ENCODE results near the gene SP8.

Gene SP8

DNA sequence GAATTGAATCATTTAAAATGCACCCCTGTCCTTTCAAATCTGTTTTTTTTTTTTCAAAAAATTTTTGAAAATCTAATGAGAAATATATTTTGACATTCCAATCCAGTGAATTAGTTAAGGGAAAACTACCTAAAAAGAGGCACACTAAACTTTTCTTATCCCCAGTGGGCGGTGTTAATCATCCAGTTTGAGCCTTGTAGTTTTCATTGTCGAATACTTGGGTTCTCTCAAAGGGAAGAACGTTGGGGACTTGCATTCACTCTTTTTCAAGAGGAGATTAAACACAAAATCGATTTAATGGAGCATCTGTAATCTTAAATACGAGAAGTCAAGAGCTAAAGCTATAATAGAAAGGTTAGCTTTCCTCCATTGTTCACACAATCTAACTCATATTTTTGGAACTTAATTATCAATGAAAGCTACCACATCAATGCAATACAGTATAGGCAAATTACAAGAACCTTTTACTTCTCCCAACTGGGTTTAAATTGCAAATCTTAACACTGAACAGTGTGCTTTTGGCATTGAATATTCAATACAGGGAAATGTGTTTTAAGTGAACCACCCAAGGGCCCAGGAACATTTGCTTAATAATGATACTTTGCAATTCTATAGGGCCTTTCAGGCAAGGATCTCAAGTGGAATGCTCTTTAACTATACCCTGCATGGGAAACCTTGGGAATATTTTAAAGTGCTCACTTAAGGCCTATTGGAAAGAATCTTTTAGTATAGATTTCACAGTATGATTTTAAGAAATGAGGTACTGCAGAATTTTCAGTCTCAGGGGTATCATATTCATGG is 13.1 kb upstream of the SP8 start:
- H3K27me3 Mint-ChIP-seq = peaks cover 46% of the 10 kb centered on the region
- peaks cover 12% of the 10 kb centered on the region for H3K4me1 Mint-ChIP-seq
- no peak for DNase-seq (ENCODE audit: low spot score in 2 of 2)

DNA sequence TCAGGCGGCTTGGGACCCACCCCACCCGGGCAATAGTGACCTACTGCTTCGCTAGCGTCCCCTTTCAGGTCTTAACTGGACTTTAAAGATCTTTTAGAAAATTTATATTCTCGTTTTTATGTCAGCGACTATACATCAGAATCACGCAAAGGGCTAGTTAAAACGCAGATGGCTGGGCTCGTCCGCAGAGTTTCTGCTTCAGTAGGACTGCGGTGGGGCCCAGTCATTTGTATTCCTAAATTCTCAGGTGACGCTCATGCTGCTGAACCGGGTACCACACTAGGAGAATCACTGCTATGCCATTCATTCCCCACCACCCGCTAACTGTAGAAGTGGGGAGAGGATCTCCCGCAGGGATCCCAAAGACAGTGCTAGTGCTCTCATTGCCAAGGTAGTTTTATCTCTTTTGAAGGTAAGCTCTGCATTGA is 12.0 kb upstream of the SP8 start:
- ATAC-seq (replicated peaks; ENCODE audit: extremely low read depth, poor library complexity, severe bottlenecking) (no peak), DNase-seq (ENCODE audit: low spot score in 2 of 2) (no peak)
- Mint-ChIP-seq H3K4me1 (peaks cover 12% of the 10 kb centered on the region), H3K27ac (ENCODE audit: low read depth) (no peak overlapping the region), H3K4me3 (peak overlapping the region; percentile 67), H3K36me3 (ENCODE audit: insufficient read depth) (peaks cover 2% of the 10 kb centered on the region), H3K27me3 (peaks cover 57% of the 10 kb centered on the region), H3K9me3 (no peaks in the 10 kb centered on the region)

More for the DNA sequence above, 13.1 kb upstream of the SP8 start:
- no peak overlapping the region for H3K27ac Mint-ChIP-seq (ENCODE audit: low read depth)
- no peaks in the 10 kb centered on the region for H3K9me3 Mint-ChIP-seq
- H3K4me3 Mint-ChIP-seq = no peak overlapping the region
- H3K36me3 Mint-ChIP-seq (ENCODE audit: insufficient read depth) = no peaks in the 10 kb centered on the region
- no peak for ATAC-seq (replicated peaks; ENCODE audit: extremely low read depth, poor library complexity, severe bottlenecking)

DNA sequence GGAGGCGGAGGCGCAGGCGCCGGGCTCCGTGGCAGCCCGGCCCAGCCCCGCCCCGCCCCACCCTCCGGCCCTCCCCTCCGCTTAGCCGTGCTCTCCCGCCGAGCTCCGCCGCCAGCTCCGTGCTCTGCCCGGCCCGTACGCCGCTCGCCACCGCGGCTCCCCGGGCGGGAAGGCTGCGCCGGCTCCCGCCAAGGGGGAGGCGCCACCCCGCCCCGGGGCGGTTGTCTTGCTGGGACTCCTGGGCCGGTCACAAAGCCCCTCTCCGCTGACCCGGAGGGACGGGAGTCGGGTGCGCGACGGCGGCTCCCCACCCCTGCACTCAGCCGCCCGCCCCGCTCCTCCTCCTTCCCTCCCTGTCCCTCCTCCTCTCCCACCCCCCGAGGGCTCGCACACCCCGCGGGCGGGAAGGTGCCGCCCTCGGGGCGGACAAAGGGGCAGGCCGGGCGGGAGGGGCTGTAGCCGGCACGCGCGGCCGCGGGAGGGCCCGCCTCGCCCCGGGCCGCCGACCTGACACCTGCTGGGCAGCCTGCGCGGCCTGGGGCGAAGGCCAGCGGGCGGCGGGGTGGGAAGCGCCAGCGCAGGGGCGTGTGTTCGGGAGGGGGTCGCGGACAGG is 11.5 kb upstream of the SP8 start:
- peak; percentile 49 for ATAC-seq (replicated peaks; ENCODE audit: extremely low read depth, poor library complexity, severe bottlenecking)
- peaks cover 62% of the 10 kb centered on the region for H3K27me3 Mint-ChIP-seq

DNA sequence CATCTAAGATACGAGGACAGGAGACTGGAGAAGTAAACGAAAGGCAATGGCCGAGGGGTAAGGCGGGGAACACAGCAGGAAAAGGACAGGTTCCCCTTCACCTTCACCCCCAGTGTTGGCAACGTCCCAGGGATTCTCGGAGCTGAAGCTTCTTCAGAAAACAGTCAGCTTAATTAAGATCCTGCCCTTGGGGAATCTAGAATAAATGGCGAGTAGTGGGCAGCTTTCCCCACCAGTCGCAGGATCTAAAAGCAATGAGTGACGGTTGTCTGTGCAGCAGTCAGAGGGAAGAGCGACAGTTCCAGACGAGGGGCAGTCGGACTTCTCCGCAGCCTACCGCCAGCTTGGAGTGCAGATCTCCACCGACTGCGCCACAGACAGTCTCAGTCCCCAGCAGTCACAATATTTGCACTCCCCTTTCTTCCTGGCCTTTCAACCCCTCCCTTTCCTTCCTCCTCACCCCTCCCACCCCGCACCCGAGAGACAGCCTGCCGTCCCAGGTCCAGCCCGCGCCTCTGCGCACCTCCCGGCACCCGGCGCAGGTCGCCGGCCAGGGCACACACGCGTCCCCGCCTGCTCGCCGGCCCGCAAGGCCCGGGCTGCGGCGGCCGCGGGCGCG is 10.9 kb upstream of the SP8 start:
- peaks cover 12% of the 10 kb centered on the region for H3K4me1 Mint-ChIP-seq
- ATAC-seq (replicated peaks; ENCODE audit: extremely low read depth, poor library complexity, severe bottlenecking) (peak; percentile 32), DNase-seq (ENCODE audit: low spot score in 2 of 2) (no peak)
- peaks cover 2% of the 10 kb centered on the region for H3K36me3 Mint-ChIP-seq (ENCODE audit: insufficient read depth)
- H3K27me3 Mint-ChIP-seq = peaks cover 68% of the 10 kb centered on the region
- H3K9me3 Mint-ChIP-seq = no peaks in the 10 kb centered on the region
- H3K4me3 Mint-ChIP-seq = peak overlapping the region; percentile 76
- H3K27ac Mint-ChIP-seq (ENCODE audit: low read depth) = no peak overlapping the region

More for the DNA sequence above, 11.5 kb upstream of the SP8 start:
- Mint-ChIP-seq H3K36me3 (ENCODE audit: insufficient read depth) (peaks cover 2% of the 10 kb centered on the region), H3K27ac (ENCODE audit: low read depth) (no peak overlapping the region), H3K9me3 (no peaks in the 10 kb centered on the region), H3K4me1 (peaks cover 12% of the 10 kb centered on the region), H3K4me3 (peak overlapping the region; percentile 76)
- DNase-seq (ENCODE audit: low spot score in 2 of 2) = no peak

DNA sequence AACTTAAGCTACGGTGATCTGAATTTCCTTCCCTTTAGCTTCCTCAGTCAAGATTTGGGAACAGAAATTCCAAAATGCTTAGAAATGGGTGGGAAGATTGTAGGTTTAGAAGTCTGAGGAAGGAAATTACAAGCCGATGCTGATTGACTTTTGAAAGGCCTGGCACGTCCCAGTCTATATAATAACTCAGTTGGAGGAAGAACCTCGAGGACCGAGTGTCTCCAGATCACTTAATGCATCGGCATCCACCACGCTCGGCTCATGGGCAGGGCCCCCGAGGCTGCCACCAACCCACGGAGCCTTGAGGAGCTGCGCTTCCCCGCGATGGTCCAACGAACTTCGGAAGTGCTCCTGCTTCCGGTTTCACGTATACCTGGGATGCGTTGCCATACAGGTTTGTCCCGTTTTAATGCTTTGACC is 10.4 kb upstream of the SP8 start:
- Mint-ChIP-seq H3K36me3 (ENCODE audit: insufficient read depth) (peaks cover 2% of the 10 kb centered on the region), H3K4me1 (peaks cover 12% of the 10 kb centered on the region), H3K4me3 (peak overlapping the region; percentile 76), H3K27me3 (peaks cover 73% of the 10 kb centered on the region), H3K9me3 (no peaks in the 10 kb centered on the region), H3K27ac (ENCODE audit: low read depth) (no peak overlapping the region)
- DNase-seq (ENCODE audit: low spot score in 2 of 2) (no peak), ATAC-seq (replicated peaks; ENCODE audit: extremely low read depth, poor library complexity, severe bottlenecking) (no peak)

DNA sequence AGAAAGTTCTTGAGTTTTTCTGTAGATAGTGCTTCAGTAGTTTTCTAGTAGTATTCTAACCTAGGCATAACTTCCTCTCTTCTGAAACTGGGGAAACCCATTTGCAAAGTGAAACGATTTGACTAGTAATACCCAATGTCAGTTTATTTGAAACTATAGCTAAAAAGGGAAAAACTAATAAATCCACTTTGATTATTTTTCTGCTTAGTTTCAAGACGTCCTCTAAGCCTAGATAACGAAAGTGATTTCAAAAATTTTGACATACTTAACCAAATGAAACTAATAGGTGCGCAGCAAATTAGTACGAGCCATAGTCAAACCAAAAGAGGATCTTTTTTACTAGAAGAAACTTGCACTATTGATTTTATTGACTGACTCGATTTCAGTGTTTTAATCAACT is 9.8 kb upstream of the SP8 start:
- Mint-ChIP-seq H3K36me3 (ENCODE audit: insufficient read depth) (peaks cover 2% of the 10 kb centered on the region), H3K9me3 (peaks cover 5% of the 10 kb centered on the region), H3K4me3 (no peak overlapping the region), H3K27ac (ENCODE audit: low read depth) (no peak overlapping the region), H3K27me3 (peaks cover 79% of the 10 kb centered on the region), H3K4me1 (peaks cover 12% of the 10 kb centered on the region)
- ATAC-seq (replicated peaks; ENCODE audit: extremely low read depth, poor library complexity, severe bottlenecking) (no peak), DNase-seq (ENCODE audit: low spot score in 2 of 2) (no peak)

DNA sequence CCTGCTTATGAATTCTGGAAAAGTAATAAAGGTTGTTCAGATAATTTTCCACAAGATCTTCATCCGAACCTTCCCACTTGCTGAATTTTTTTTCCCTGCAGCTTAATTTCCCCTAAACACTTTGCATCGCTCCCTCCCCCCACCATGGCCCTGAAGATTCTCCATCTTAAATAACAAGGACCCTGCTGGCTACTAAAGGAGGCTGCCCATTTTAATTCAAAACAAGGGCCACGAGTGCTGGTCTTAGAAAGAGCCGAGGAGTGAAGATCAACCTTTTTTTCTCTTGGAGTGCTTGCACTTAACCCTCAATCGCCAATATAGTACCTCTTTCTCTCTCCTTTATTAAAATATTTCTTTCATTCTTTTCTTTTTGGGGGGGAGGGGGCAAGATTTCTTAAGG is 9.2 kb upstream of the SP8 start:
- Mint-ChIP-seq H3K27me3 (peaks cover 85% of the 10 kb centered on the region), H3K36me3 (ENCODE audit: insufficient read depth) (peaks cover 2% of the 10 kb centered on the region), H3K27ac (ENCODE audit: low read depth) (no peak overlapping the region), H3K4me1 (peaks cover 12% of the 10 kb centered on the region), H3K9me3 (peaks cover 5% of the 10 kb centered on the region), H3K4me3 (no peak overlapping the region)
- ATAC-seq (replicated peaks; ENCODE audit: extremely low read depth, poor library complexity, severe bottlenecking) (no peak), DNase-seq (ENCODE audit: low spot score in 2 of 2) (no peak)

DNA sequence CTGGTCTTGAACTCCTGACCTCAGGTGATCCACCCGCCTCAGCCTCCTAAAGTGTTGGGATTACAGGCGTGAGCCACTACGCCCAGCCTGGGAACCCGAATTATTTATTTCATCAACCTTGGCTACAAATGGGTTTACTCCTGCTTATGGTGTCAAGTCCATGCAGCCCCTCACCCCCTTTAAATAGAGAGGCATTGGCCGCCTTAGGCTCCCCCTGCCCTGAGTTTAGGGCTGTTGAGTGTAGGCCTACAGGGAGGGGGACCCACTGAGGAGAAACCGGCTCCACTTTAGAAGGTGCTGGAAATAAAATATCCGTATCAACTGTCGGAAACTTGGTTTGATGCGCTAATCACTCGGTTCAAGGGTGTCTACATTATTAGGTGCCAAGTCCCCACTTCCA is 8.7 kb upstream of the SP8 start:
- H3K9me3 Mint-ChIP-seq = peaks cover 5% of the 10 kb centered on the region
- no peak overlapping the region for H3K27ac Mint-ChIP-seq (ENCODE audit: low read depth)
- no peak for ATAC-seq (replicated peaks; ENCODE audit: extremely low read depth, poor library complexity, severe bottlenecking)
- no peak for DNase-seq (ENCODE audit: low spot score in 2 of 2)
- peaks cover 90% of the 10 kb centered on the region for H3K27me3 Mint-ChIP-seq
- H3K4me3 Mint-ChIP-seq = no peak overlapping the region
- H3K4me1 Mint-ChIP-seq = peaks cover 12% of the 10 kb centered on the region
- H3K36me3 Mint-ChIP-seq (ENCODE audit: insufficient read depth) = peaks cover 2% of the 10 kb centered on the region

DNA sequence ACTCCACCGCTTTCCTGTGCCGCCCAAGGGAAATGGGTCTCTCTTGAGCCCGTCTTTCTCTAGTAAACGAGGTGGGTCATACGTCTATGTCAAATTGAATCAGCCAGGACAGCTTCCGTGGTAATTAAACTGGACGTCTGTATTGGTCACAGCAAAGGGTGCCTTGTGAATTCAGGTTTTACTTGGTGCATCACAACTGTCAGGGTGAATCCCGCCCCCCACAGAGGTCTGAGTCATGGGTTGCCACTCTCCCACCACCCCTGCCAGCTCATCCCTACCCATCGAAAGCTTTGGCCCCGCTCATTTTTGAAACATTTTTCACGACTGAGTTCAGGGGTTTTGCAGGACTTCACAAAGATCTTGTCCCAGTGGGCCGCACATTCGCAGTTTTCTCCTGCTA is 8.0 kb upstream of the SP8 start:
- ATAC-seq (replicated peaks; ENCODE audit: extremely low read depth, poor library complexity, severe bottlenecking) (no peak), DNase-seq (ENCODE audit: low spot score in 2 of 2) (no peak)
- peaks cover 12% of the 10 kb centered on the region for H3K4me1 Mint-ChIP-seq
- no peak overlapping the region for H3K4me3 Mint-ChIP-seq
- H3K27ac Mint-ChIP-seq (ENCODE audit: low read depth) = no peak overlapping the region
- peaks cover 92% of the 10 kb centered on the region for H3K27me3 Mint-ChIP-seq
- peaks cover 5% of the 10 kb centered on the region for H3K36me3 Mint-ChIP-seq (ENCODE audit: insufficient read depth)
- H3K9me3 Mint-ChIP-seq = peaks cover 5% of the 10 kb centered on the region

DNA sequence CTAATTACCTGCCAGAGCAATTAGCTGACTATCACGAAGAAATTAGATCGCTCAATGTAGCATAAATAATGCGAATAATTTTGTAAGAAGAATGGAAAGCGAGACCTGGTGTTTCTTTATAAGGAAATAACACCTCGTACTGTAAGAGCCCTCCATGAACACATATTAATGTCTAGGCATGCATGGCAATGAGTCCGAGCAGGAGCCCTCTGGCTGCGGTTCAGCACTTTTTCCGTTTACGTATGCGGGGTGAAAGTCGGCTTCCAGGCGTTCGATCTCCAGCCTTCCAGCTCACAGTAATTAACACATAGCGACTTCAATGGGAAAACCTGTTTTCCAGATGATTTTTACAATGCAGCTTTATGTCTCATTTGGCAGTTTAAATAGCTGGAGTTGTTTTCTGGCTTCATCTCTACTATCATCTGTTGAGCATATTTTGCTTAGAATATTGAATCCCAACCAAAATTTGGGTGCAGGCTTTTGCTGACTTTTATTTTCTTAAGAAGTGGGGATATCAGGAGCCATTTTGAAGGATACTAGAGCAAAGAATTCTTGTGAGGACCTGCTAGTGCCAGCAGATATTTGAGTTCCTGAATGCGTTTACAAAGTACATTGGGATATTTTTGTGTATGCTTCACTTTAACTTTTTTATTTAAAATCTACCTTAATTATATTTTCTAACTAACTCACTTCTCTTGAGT is 7.2 kb upstream of the SP8 start:
- Mint-ChIP-seq H3K36me3 (ENCODE audit: insufficient read depth) (peaks cover 5% of the 10 kb centered on the region), H3K4me3 (no peak overlapping the region), H3K27ac (ENCODE audit: low read depth) (no peak overlapping the region), H3K4me1 (peaks cover 10% of the 10 kb centered on the region), H3K9me3 (peaks cover 5% of the 10 kb centered on the region), H3K27me3 (peaks cover 92% of the 10 kb centered on the region)
- no peak for ATAC-seq (replicated peaks; ENCODE audit: extremely low read depth, poor library complexity, severe bottlenecking)
- DNase-seq (ENCODE audit: low spot score in 2 of 2) = no peak

DNA sequence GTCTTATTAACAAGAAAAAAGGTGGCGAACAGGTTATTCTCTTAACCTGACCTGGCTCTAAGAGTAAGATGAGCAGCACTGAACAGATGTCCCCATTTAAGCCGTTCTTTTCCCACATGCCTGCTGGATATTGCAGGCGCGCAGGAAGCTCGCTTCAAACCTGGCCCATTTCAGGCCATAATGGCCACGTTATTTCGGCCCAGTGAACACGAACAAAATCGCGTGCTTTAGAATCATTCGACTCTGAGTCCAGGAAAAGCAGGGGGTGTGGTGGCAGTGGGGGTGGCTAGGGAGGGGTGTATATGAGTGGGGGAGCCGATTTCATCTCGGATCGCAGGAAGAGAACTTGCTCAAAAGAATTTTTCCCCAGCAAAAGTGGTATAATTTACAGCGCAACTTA is 6.6 kb upstream of the SP8 start:
- H3K27me3 Mint-ChIP-seq = peaks cover 95% of the 10 kb centered on the region
- peaks cover 5% of the 10 kb centered on the region for H3K36me3 Mint-ChIP-seq (ENCODE audit: insufficient read depth)
- peaks cover 5% of the 10 kb centered on the region for H3K9me3 Mint-ChIP-seq
- H3K4me1 Mint-ChIP-seq = peaks cover 7% of the 10 kb centered on the region
- H3K4me3 Mint-ChIP-seq = no peak overlapping the region
- no peak overlapping the region for H3K27ac Mint-ChIP-seq (ENCODE audit: low read depth)
- ATAC-seq (replicated peaks; ENCODE audit: extremely low read depth, poor library complexity, severe bottlenecking) = no peak
- DNase-seq (ENCODE audit: low spot score in 2 of 2) = no peak

DNA sequence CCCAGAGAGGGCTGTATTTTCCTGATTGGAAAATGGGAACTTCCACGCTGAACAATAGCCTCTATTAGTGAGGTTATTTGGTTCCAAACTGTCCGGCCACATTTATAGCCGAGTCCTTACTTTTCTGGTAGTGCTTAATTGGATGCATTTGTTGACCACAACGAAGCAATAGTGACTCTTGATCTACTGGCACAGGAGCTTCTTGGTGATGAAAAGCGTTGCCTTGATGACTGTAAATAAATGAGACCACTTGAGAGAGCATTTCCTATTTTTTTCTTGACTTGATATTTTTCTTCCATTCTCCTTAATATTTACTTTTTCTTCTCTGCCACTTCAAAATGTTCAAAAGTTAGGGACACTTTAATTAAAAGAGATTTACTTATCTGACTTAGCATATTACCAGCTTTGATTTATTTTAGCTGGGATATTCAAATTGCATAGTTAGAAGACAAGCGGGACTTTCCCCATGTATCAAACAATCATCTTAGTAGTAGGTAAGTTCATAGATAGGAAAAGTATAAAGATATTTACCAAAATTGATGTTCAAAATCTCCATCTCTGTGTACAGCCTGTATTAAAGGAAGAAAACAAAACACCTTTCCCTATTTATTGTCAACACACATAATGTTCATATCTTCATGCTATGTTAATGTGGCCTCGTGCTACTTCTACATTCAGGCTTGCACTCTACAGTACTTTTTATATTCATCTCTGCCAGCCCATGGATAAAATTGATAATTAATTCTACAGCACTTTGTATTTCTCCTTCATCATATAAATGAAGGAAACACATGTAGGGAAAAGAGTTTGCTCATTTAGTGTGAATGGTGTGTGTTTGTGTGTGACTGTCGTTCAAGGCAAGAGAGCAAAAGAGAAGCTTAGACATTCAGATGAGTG is 5.1 kb upstream of the SP8 start:
- Mint-ChIP-seq H3K4me1 (no peaks in the 10 kb centered on the region), H3K27me3 (peaks cover 100% of the 10 kb centered on the region), H3K4me3 (no peak overlapping the region), H3K9me3 (peaks cover 11% of the 10 kb centered on the region), H3K27ac (ENCODE audit: low read depth) (no peak overlapping the region), H3K36me3 (ENCODE audit: insufficient read depth) (peaks cover 8% of the 10 kb centered on the region)
- no peak for DNase-seq (ENCODE audit: low spot score in 2 of 2)
- ATAC-seq (replicated peaks; ENCODE audit: extremely low read depth, poor library complexity, severe bottlenecking) = no peak

Measured in central memory CD8-positive, alpha-beta T cell (primary cell).